ENCODE data around the gene PUM1. TPM values are rescaled to one million over a fixed set of nuclear protein-coding genes. Genes with fewer than 3 reads are reported as not detected.

The PUM1 gene
- total and polyA plus RNA-seq, 10 donors: 14.9 to 122 (median 82.5) TPM

- Histone ChIP-seq H3K27me3 (replicated peaks in 1 of 7) (no peaks in the 10 kb centered on the region), H3K9me3 (no peaks in the 10 kb centered on the region), H3K27ac (no peak overlapping the region), H3K36me3 (peaks cover 0 to 97% (median 30%) of the 10 kb centered on the region in 6 donors), H3K4me3 (no peak overlapping the region), H3K4me1 (peaks cover 0 to 76% (median 13%) of the 10 kb centered on the region in 6 donors)
- TF ChIP-seq POLR2AphosphoS5 (IDR thresholded peaks at IDR 0.05) (no peak), CTCF (IDR thresholded peaks at IDR 0.05 in 8 of 11, conservative IDR thresholded peaks at IDR 0.05 in 3 of 11) (no peak), POLR2A (IDR thresholded peaks at IDR 0.05) (no peak)
- intact Hi-C loops (cut with DNase I; ENCODE audit: low total_unique reads): no loop called here
- WGBS, 5 donors: 90 to 100% (median 97%) methylated on average over 1 of the region's 1 CpG
- DNase-seq: no peak
Measured at GRCh38 chr1:30998887-30999286, 66.6 kb downstream of the PUM1 start.

- Histone ChIP-seq H3K4me3 (no peak overlapping the region), H3K36me3 (peaks cover 0 to 97% (median 23%) of the 10 kb centered on the region in 6 donors), H3K9me3 (no peaks in the 10 kb centered on the region), H3K27me3 (replicated peaks in 1 of 7) (no peaks in the 10 kb centered on the region), H3K4me1 (peaks cover 0 to 77% (median 13%) of the 10 kb centered on the region in 6 donors), H3K27ac (no peak overlapping the region)
- WGBS, 5 donors: 93 to 97% (median 96%) methylated on average over 5 of the region's 5 CpGs
- intact Hi-C loops (cut with DNase I; ENCODE audit: low total_unique reads): no loop called here
- TF ChIP-seq CTCF (IDR thresholded peaks at IDR 0.05 in 8 of 11, conservative IDR thresholded peaks at IDR 0.05 in 3 of 11): no peak
- TF ChIP-seq POLR2A (IDR thresholded peaks at IDR 0.05): no peak
- no peak for TF ChIP-seq POLR2AphosphoS5 (IDR thresholded peaks at IDR 0.05)
- DNase-seq: no peak
Measured at GRCh38 chr1:30998171-30998570, 67.3 kb downstream of the PUM1 start.

- H3K36me3 ChIP-seq: peaks cover 0 to 97% (median 21%) of the 10 kb centered on the region in 6 donors
- WGBS, 5 donors: 85 to 93% (median 88%) methylated on average over 9 of the region's 9 CpGs
Measured at GRCh38 chr1:30997463-30998057, 68.0 kb downstream of the PUM1 start.

GRCh38 chr1:30995990-30996612 lies 69.4 kb downstream of the PUM1 start:
- 65 to 75% (median 69%) methylated on average over 3 of the region's 3 CpGs for WGBS, 5 donors
- Histone ChIP-seq H3K36me3 (peaks cover 0 to 97% (median 32%) of the 10 kb centered on the region in 6 donors), H3K9me3 (no peaks in the 10 kb centered on the region), H3K4me3 (no peak overlapping the region), H3K4me1 (peaks cover 0 to 80% (median 14%) of the 10 kb centered on the region in 6 donors), H3K27ac (no peak overlapping the region), H3K27me3 (replicated peaks in 1 of 7) (no peaks in the 10 kb centered on the region)
- TF ChIP-seq CTCF (IDR thresholded peaks at IDR 0.05 in 8 of 11, conservative IDR thresholded peaks at IDR 0.05 in 3 of 11) (no peak), POLR2AphosphoS5 (IDR thresholded peaks at IDR 0.05) (no peak), POLR2A (IDR thresholded peaks at IDR 0.05) (no peak)
- intact Hi-C loops (cut with DNase I; ENCODE audit: low total_unique reads): no loop called here
- no peak for DNase-seq

More at GRCh38 chr1:30997463-30998057, 68.0 kb downstream of the PUM1 start:
- DNase-seq: no peak
- Histone ChIP-seq H3K4me3 (no peak overlapping the region), H3K27me3 (replicated peaks in 1 of 7) (no peaks in the 10 kb centered on the region), H3K27ac (no peak overlapping the region), H3K4me1 (peaks cover 0 to 80% (median 13%) of the 10 kb centered on the region in 6 donors), H3K9me3 (no peaks in the 10 kb centered on the region)
- no peak for TF ChIP-seq POLR2A (IDR thresholded peaks at IDR 0.05)
- intact Hi-C loops (cut with DNase I; ENCODE audit: low total_unique reads): no loop called here
